ENCODE measurements around the gene OAS3.

OAS3 gene

DNA sequence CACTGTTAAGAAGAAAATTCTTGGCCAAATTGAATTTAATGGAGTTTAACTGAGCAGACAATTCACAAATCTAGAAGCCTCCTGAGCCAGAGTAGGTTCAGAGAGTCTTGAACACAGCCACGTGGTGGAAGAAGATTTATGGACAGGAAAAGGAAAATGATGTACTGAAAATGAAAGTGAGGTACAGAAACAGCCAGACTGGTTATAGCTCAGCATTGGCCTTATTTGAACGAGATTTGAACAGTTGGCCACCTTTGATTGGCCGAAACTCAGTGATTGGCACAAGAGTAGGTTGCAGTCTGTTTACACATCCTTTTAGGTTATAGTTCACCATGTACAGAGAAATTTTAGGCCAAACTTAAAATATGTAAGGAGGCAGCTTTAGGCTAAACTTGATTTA lies 50.0 kb downstream of the OAS3 start:
- peak; percentile 48 for DNase-seq

DNA sequence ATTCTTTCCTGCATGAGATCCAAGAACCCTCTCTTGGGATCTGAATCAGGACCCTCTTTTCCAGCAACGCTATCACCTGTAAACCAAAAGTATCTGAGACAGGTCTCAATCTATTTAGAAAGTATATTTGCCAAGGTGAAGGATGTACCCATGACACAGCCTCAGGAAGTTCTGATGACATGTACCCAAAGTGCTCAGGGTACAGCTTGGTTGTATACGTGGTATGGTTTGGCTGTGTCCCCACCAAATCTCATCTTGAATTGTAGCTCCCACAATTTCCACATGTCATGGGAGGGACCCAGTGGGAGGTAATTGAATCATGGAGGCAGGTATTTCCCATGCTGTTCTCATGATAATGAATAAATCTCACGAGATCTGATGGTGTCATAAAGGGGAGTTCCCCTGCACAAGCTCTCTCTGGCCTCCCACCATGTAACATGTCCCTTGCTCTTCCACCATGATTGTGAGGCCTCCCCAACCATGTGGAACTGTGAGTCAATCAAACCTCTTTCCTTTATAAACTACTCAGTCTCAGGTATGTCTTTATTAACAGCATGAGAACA lies 50.6 kb downstream of the OAS3 start:
- DNase-seq: peak; percentile 17

DNA sequence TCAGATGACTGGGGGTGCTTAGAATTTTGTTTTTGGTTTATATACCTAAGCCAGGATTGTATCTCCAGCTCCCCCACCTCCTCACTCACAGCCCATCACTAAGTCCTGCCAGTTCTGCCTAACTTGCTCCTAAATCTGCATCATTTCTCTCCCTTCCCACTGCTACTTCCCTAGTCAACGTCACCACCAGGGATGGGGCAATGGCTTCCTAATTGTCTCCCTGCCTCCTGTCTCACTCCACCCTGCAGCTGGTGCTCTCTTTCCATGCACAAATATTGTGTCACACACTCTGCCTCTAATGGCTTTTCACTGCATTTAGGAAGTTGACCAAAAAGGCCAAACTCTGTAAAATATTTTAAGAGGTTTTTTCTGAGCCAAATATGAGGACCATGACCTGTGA lies 51.5 kb downstream of the OAS3 start:
- no peak for DNase-seq

DNA sequence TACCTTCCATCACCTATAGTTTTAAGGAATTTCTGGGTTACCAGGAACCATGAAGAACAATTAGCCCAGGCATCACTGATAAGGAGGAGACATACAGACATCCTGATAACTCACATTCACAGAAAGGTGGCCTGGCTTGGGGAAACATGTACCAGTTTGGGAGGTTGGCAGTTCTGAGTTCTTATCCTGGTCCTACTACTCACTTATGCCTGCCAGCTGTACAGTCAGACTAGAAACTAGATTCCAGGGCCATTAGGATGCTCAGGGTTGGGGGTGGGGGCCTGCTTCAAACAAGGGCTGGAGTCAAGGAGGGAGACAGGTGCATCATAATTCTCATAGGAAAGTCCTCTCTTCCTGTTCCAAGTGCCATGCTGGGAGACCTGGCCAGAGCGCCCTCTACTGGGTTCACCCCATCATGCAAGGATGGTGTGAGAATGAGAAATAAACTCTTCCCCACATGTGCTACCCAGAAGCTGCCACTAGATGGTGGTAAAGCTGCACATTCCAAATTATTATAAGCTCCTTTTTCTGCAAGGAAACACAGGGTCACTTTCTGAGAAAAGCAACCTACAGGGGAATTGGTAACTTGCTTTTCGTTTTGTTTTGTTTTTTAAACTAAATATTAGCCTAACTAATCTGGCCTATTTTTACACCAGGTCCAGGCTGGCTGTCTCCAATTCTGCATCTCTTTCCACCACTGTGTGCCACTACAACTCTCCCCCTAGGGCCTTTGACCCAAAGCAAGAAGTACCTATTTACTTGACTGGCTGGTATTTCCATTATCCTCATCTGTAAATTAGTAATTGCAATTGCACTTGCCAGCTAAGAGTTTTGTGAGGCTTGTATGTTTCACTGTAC lies 54.5 kb downstream of the OAS3 start:
- peak; percentile 67 for DNase-seq

DNA sequence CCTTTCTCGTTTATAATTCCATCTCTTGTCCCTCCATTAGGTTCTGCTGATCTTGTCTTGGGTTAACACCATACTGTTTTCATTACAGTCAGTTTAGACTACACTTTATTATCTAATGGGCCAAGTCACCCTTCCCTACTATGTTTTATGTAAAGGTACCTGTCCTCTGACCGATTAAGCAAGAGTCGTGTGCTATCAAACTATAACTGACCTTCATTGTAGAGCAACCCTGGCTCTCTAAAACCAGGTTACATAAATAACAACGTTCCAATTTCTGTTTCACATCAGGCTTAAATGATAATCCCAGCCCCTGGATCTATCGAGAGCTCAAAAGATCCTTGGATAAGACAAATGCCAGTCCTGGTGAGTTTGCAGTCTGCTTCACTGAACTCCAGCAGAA lies 56.7 kb downstream of the OAS3 start:
- DNase-seq: no peak

DNA sequence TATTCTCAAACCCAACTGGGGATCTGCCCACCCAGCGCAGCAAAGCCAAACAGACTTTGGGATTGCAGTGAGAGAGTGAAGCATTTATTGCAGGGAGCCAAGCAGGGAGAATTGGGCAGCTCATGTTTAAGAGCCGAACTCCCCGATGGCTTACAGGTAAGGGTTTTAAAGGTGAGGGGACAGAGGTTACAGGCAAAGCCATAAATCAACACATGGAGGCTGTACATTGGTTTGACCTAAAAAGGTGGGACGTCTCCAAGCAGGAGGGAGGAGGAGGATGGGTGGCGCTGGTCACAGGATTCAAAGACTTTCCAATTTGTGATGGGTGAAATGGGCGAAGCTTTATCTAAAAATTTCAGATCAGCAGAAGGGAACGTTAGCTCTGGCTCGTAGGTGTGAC lies 58.2 kb downstream of the OAS3 start:
- DNase-seq: no peak

DNA sequence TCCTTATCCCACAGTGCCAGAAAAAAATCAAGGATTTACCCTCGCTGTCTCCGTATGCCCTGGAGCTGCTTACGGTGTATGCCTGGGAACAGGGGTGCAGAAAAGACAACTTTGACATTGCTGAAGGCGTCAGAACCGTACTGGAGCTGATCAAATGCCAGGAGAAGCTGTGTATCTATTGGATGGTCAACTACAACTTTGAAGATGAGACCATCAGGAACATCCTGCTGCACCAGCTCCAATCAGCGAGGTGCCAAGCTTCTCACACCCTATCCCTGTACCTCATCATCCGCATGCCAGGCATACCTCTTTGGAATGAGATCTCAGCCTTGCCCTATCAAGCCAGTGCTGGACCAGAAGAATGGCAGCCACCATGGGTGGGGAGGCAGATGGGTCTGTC lies 59.2 kb downstream of the OAS3 start:
- DNase-seq: no peak

DNA sequence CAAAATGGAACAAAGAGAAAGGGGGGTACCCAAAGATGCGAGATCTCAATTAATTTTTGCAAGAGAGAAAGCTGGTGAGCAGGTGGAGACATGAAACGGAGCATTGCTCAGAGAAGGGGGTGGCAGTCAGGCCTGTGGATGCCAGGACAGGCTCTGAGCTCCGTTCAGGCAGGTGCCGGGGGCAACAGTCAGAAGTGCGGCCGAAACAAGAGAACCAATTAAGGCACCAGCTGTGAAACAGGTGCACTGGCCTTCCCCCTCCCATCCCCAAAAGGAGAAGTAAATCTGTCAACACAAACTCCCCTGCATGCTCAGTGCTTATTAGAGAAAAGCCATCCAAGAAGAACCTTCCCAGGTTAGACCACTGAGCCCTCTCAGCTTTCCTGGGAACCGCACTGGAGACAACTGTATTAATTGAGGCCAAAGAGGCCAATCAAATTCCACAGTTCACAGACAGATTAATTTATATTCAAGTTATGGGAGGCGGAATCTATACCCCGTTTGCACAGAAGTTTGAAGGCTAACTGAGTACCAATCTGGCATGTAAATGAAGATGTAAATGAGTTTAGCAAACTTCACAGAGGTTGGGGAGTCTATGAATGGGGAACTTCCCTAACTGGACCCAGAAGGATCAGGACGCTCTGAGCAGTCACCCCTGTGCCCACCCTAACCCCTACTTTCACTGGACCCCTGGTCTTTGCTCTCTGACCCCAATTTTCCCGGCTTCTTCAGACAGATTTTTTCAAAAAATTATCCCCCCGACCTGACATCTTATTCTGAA lies 60.9 kb downstream of the OAS3 start:
- DNase-seq: no peak

DNA sequence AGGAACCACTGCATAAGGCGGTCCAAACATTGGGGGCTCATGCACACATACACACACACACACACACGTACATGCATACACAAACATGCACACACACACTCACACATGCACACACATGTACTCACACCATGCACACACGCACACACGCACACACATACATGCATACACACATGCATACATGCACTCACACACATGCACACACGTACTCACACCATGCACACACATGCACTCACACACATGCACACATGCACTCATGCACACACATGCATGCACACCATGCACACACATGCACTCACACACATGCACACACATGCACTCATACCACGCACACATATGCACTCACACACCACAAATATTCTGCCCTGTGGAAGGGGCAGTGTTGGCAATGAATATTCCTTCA lies 62.2 kb downstream of the OAS3 start:
- DNase-seq: no peak

DNA sequence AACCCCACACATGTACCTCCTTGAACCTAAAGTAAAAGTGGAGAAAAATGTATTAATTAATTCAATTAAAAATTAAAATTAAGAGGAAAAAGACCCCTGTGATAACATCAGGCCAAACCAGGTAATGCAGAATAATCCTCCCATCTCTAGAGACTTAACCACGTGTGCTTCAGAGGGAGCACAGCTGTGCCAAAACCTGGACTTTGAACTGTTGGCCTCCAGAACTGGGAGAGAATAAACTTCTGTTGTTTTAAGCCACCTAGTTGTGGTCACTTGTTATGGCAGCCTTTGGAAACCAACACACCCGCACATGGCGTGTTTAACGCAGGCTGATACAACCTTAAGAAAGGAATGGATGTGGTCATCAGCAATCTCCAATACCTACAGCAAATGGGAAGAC lies 63.9 kb downstream of the OAS3 start:
- no peak for DNase-seq

DNA sequence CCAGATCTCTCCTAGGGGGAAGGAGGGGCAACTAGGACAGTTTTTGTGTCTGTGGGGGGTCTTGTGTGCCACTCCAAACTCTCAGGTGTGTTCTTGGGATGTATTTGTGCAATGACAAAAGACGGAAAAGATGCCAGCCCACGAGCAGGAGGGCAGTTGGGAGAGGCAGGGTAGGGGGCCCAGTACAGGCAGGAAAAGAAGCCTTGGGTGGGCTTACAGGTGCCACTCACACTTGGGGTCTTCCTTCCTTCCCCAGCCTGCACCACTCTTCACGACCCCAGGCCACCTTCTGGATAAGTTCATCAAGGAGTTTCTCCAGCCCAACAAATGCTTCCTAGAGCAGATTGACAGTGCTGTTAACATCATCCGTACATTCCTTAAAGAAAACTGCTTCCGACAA lies 64.4 kb downstream of the OAS3 start:
- no peak for DNase-seq

DNA sequence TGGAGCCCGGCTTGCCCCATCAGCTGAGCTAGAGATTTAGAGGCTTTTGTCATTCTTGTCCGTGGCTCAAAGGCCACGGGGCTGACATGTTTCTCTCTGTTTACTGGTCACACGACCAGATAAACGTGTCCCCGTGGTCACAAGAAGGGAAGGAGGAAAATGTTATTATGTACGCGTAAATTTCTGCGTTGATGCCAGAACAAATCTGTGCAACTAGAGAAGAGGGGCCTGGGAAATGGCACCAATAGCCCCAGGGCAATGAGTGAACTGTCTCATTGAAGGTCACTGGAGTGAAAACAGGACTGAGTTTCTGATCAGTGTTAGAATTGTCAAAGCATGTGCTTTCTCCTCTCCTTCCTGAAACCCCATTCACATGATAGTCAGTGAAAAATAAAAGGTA lies 65.4 kb downstream of the OAS3 start:
- no peak for DNase-seq

DNA sequence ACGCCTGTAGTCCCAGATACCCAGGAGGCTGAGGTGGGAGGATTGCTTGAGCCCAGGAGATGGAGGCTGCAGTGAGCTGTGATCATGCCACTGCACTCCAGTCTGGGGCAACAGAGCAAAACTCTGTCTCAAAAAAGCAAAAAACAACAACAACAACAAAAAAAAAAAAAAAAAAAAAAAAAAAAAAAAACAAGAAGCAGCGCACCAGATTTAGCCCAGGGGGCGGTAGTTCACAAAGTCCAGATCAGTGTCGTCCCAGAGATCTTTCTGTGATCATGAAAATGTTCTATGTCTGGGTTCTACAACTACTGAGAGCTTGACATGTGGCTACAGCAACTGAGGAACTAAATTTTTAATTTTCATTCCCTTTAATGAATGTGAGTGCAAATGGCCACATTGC lies 67.5 kb downstream of the OAS3 start:
- no peak for DNase-seq

DNA sequence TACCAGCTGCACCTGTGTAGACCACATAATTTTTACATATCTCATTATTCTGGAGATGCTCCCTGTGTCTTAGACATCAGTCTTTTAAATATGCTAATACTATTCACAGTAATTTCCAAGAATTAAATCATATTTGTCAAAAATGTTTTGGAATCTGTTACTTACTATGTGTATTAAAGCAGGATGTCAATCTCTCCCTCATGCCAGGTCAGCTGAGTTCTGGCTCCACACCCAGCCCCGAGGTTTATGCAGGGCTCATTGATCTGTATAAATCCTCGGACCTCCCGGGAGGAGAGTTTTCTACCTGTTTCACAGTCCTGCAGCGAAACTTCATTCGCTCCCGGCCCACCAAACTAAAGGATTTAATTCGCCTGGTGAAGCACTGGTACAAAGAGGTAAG lies 67.9 kb downstream of the OAS3 start:
- no peak for DNase-seq

DNA sequence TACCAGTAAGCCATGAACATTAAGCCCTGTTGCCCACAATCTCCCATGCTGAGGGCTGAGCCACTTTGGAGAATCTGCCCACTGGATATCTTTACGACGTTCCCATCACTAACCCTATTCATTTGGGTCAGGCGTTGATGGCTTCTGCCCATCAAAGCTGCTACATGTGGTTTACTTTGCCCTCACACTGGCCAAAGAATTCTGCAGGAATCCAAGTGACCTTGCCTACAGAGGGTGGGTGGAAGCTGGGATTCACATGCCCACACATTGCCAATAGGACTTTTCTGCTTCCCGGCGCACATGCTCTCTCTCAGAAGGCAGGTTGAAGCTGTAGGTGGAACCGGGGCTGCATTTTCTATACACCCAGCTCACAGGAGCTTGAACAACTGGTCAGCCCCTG lies 68.4 kb downstream of the OAS3 start:
- no peak for DNase-seq

DNA sequence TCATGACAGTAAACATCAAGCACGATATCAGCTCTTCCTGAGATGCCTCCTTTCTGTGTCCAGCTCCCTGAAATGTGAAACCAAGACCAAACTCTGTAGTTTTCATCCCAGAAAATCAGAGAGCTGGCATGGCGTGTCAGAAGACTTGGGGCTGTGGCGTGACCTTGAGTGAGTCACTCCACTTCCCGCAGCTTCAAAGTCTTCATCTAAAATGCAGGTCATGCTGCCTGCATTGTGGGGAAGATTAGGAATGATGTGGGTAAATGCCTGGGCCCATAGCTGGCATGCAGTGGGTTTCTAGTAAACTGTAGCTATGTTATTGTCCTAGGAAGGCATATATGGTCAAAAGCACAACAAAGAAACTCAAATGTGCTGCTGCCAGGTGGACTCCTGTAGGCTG lies 68.9 kb downstream of the OAS3 start:
- DNase-seq: no peak

DNA sequence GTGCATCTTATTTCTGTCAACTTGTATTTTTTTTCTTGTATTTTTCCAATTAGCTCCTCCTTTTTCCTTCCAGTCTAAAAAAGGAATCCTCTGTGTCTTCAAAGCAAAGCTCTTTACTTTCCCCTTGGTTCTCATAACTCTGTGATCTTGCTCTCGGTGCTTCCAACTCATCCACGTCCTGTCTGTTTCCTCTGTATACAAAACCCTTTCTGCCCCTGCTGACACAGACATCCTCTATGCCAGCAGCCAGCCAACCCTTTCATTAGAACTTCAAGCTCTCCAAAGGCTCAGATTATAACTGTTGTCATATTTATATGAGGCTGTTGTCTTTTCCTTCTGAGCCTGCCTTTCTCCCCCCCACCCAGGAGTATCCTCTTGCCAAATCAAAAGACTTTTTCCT lies 72.4 kb downstream of the OAS3 start:
- no peak for DNase-seq

DNA sequence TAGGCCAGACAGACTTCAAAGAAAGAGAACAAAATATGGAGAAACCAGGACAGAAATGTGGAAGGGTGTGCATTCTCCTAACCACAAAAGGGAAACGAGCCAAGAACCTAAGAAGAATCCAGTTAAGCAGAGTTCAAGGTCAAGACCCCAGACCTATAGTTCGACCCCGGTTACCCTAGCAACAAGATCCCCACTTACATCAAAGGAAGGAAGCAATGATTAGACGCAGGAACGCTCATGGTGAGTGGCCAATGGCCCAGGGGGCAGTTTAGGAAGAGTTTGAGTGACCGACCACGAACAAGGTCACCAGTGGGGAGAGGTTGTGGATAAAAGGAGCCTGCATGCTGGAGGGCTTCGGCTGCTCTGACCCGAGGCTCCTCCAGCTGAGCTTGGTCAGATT lies 76.3 kb downstream of the OAS3 start:
- no peak for DNase-seq

DNA sequence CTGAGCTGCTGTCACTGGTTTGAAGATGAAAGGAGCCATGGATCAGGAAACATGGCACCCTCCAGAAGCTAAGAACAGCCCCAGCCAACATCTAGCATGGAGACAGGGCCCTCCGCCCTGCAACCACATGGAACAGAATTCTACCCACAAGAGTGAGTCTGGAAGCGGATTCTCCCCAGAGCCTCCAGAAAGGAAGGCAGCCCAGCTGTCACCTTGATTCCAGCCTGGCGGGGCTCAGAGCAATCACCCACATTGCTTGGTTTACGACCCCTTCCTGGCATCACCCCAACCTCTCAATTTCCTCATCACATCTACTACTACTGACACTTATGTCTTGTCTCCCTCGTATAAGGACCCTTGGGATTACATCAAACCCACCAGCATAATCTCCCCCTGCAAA lies 78.5 kb downstream of the OAS3 start:
- no peak for DNase-seq

DNA sequence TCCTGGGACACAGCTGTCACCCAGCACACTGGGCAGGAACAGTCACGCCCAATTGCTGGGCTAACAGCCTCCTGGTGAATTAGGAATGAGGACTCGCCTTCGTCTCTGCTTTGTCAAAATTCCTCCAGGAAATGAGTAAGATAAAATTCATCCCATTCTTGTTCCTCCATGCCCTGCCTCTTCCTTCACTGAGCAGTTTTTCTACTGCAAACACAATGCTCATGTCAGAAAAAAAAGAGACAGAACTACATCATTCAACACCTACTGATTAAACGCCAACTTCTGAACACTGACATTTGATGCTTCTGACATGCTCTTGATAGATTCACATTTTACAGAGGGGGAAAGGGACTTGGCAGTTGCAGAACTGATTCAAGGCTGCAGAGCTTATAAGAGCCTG lies 80.8 kb downstream of the OAS3 start:
- DNase-seq: no peak

DNA sequence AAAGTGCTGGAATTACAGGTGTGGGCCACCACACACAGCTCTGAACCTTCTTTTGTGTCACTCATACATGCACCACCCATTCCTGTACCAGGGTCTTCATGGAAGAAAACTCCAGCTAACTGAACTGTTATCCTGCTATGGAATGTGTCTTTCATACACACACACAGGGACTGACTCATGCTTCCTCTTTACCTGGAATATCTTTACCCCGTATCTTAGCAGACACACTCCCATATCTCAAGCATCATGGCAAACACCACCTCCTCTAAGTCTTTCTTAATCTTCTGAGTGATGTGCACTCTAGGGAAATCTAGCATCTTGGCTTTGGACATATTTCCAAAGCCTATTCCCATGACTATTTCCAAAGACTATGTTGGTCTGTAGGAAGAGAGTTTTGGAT lies 83.2 kb downstream of the OAS3 start:
- DNase-seq: no peak

All from stimulated activated CD4-positive, alpha-beta T cell treated with anti-CD3 and anti-CD28 coated beads, Interleukin-1b, Interleukin-23, amount 100 ng/mL, for 48 hours (primary cell).